GM19372 (cell line): ENCODE results near the gene UBE2L5.
"Not testable (repeated sequence)": the region's sequence is repeated elsewhere in the genome, so short reads cannot be mapped to it uniquely, and the experiment has no call there.

ENCODE experiments used
- ATAC-seq: cut with Tn5 transposase; IDR thresholded peaks from one replicate; pipeline ENCODE4 v1.9.1; 2021; ENCODE audit warnings: mild to moderate bottlenecking, low read depth, moderate library complexity; ENCODE audit not compliant: unreplicated experiment

Gene UBE2L5

DNA sequence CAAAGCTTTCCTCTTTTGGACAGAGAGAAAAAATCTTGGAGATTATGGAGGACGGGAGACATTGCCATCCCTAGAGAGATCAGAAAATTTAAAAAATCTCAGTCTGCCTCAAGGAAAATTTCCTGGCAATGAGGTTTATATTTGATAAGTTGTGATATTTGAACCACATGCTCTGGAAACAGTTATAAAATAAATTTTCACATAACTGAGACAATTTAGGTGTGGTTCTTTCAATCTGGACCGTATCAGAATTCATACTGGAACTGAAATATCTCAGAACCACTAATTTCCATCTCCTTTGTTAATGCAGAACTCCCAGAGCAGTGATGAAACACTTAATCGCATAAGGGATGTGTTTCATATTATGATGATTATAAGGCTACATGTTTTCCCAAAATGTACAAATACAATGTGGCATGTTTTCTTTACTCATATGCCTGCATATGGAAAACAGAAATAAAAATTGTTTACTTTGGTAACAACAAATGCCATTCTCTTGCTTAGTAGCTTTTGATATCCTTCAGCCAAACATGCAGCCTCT, 13.7 kb downstream of the UBE2L5 start:
- ATAC-seq, result no peak

GRCh38 chr13:30437177-30437576, 14.9 kb downstream of the UBE2L5 start:
- no peak for ATAC-seq

DNA sequence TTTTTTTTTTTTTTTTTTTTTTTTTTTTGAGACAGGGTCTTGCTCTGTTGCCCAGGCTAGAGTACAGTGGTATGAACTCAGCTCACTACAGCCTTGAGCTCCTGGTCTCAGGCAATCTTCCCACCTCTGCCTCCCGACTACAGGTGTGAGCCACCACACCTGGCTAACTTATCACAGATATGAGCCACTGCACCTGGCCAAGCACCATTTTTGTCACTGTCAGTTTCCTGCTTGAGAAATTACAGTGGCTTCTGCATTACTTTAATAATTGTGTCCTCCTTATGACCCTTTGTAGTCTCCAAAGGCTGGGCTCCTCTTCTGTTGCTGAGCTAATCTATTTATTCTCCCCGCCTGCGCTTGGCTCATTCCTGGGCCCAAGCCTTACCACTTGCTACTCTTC, 16.0 kb downstream of the UBE2L5 start:
- ATAC-seq, result no peak

- ATAC-seq, result no peak
These were observed 18.8 kb downstream of the UBE2L5 start for GRCh38 chr13:30440910-30441703.

DNA sequence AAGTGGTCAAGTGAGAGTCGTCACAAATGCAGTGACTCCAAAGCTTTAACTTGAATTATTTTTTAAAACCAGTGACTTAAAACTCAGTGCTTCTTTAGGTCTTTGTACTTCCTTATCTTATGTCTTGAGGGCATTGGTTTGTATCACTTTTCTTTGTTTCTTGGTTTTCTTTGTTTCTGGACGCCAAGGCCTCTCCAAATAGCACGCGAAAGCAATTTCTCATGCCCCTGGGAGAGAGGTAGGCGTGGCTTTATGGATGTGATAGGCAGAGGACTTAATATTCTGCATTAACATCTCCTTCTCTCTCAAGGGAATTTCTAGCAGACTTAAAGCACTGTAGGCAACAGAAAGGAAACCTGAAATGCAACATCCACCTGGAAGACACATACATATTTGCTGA, 20.6 kb downstream of the UBE2L5 start:
- ATAC-seq, result no peak

DNA sequence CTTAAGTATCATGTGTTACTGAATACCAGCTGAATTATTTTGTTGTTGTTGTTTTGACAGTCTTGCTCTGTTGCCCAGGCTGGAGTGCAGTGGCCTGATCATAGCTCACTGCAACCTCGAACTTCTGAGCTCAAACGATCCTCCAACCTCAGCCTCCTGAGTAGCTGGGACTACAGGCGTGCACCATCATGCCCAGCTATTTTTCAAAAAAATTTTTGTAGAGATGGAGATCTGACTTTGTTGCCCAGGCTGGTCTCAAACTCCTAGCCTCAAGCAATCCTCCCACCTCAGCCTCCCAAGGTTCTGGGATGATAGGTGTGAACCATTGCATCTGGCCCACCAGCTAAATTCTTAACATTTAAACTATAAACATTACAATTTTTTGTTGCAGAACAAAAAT, 21.2 kb downstream of the UBE2L5 start:
- not testable (repeated sequence) for ATAC-seq

GRCh38 chr13:30443957-30444404, 21.7 kb downstream of the UBE2L5 start:
- ATAC-seq, result peak; percentile 35

DNA sequence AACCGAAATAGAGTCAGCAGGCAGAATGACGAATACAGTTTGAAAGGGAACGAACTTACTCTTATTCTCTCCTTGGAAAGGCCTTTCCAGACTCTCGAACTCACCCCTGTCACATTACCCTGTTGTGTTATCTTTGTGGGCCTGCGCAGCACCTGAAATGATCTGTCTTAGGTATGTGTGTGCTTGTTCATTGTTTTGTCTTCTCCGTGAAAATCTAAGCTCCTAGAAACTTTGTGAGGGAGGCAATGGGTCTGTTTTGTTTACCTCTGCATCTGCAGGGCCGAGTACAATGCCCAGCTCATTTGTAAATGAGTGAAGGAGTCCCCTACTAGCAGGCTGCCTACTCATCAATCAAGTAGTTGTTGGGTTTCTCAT, 23.8 kb downstream of the UBE2L5 start:
- ATAC-seq, result no peak

DNA sequence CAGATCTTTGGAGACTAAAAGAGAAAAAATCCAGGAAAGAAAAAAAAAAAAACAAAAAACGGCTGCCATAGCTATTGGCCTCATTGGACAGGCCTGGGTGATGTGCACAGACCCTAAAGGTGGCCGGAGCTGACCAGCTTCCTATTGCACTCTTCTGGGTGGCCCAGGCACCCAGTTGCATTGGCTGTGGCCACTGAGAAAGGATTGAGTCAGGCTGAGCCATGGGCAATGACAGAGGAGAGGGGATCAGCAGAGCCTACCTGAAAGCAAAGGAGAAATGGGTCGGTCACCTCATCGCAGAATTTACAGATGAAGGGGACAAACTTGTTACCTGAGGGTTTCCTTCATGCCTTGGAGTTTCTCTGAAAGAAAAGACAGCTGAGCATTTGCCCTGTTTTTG, 26.1 kb downstream of the UBE2L5 start:
- ATAC-seq, result no peak

DNA sequence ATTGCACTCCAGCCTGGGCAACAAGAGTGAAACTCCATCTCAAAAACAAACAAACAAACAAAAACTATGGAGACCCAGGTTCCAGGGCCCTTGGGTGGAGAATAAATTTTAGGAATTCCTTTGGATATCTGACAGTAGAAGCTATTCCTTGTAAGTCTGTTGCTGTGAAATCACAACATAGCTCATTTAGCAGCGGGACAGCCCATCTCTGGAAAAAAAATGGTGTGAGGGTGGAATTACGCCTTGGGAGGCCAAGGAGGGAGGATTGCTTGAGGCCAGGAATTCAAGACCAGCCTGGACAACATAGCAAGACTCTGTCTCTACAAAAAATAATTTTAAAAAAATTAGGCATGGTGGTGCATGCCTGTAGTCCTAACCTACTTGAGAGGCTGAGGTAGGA, 27.8 kb downstream of the UBE2L5 start:
- no peak for ATAC-seq

DNA sequence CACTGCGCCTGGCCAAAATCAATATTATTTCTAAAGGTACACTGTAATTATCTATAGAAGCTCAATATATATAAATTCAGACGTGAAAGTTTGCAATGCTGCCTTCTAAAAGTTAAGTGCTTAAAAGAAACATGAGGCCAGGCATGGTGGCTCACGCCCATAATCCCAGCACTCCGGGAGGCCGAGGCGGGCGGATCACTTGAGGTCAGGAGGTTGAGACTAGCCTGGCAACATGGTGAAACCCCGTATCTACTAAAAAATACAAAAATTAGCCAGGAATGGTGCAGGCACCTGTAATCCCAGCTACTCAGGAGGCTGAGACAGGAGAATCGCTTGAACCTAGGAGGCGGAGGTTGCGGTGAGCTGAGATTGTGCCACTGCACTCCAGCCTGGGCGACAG, 29.2 kb downstream of the UBE2L5 start:
- not testable (repeated sequence) for ATAC-seq

- ATAC-seq, result no peak
These were observed 31.4 kb downstream of the UBE2L5 start for GRCh38 chr13:30453727-30454126.

DNA sequence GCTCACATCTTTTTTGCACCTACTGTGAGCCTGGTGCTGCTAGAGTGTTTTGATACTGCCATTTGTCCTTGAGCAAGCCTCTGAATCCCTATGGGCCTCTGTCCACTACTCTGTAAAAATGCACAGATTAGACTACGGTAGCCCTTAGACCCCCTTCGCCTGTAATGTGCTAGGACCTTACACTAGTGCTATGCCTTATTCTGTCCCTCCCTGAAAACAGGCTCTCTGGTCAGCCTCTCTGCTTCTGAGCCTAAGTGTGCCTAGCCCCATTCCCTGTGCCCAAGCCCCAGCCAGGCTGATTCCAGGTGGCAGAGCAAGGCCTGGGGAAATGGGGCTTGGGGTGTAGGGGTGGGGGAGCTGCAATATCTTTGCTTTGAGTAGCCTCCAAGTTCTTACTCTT, 32.7 kb downstream of the UBE2L5 start:
- ATAC-seq, result no peak

- ATAC-seq, result no peak
These were observed 34.0 kb downstream of the UBE2L5 start for GRCh38 chr13:30456290-30456689.

DNA sequence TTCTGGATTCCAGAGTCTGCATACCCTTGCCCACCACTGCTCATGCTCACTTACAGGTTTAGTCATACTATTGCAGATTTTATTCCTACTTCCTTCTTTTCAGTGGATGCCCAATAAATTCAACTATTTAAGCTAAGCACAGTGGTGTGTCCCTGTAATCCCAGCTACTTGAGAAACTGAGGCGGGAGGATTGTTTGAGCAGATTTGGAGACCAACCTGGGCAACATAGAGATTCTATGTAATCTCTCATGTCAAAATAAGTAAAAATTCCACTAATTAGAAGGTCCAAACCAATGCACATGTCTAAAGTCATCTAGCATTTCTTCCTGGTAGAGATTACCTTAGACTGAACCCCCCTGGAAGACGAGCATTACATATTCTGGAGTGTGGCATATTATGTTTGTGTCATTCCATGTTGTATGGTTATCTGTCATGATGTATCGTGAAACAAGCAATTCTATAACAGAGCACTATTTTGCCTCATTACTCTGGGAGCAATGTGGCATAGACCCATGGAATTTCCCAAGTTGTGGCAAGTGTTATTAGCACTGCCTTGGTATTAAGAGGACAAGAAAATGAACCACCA, 35.1 kb downstream of the UBE2L5 start:
- ATAC-seq, result no peak

DNA sequence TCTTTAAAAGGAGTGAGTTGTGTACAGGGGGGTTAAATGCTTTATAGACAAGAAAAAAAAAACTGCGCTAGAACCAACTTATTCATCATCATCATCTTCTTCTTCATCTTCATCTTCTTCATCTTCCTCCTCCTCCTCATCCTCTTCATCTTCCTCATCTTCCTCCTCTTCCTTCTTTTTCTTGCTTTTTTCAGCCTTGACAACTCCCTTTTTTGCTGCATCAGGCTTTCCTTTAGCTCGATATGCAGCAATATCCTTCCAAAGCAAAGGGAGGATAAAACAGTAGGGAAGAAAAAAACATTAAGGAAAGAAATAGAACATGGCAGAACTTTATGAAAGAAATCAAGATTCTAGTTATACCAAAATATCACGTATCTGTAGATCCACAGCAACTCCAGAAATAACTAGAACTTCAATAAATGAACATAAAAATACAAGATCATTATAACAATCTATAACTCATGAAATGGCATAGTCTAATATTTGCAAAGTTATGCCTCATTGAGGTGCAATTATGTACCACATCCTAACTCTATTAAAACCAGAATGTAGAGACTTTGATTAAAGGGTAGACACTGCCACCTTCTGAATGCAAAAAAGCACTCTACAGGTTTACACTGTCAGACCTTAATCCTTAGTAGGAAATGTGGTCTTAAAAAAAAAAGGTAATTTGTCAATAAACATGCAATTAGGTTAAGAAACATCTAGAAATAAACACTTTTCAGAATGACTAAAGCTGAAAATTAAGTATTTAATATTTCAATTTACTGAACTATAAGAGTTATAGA, 39.2 kb downstream of the UBE2L5 start:
- ATAC-seq, result not testable (repeated sequence)

GRCh38 chr13:30463787-30464495, 41.6 kb downstream of the UBE2L5 start:
- ATAC-seq, result peak; percentile 11

DNA sequence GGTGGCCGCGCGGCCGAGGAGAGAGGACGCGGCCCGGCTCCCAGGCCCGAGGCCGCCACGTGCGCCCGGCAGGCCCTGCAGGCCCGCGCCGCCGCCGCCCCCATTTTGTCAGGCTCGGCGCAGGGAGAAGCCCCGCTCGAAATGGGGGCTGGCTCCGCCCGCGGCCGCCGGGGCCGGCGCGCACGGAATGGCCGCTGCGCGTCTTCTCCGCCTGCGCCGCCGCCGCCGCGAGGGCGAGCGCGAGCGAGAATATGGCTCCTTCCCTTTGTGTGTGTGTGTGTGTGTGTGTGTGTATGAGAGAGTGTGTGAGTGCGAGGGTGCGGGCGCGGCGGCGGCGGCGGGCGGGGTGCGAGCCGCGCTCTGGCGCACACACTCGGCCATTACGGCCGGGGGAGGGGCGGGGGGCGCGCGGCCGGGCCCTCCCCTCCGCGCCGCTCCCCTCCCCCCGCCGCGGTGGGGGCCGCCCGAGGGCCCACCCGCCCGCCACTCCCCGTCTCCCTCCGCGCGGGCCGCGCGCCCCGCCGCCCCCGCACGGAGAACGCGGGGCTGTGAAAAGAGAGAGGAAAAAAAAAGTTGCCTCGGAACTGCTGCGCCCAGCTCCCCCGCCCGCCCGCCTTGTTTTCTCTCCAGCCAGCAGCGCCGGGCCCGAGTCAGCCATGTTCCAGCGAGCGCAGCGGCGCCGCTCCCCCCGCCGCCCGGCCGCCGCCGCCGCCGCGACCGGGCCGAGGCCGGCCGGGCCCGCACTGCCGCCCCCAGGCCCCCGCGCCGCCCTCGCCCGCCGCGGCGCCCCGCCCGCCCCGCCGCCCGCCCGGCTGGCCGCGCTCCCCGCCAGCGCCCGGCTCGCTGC, 42.4 kb downstream of the UBE2L5 start:
- ATAC-seq, result peak; percentile 31

- peak; percentile 2 for ATAC-seq
These were observed 43.0 kb downstream of the UBE2L5 start for GRCh38 chr13:30465343-30465592.
